ENCODE results near the gene UEVLD. TPM values are rescaled to one million over a fixed set of nuclear protein-coding genes. Genes with fewer than 3 reads are reported as not detected.

Gene UEVLD
- total RNA-seq, 2 donors from 2014 or later = 28.1 to 37.1 TPM

- WGBS = 38% methylated on average over 1 of the region's 1 CpG
- no peak overlapping the region for H3K4me3 ChIP-seq
- no peaks in the 10 kb centered on the region for H3K4me1 ChIP-seq (replicated peaks)
- intact Hi-C loops (cut with DNase I) = no loop called here
- H3K27ac ChIP-seq = no peak overlapping the region
- TF ChIP-seq POLR2A (IDR thresholded peaks at IDR 0.05) (no peak), POLR2AphosphoS5 (IDR thresholded peaks at IDR 0.05) (no peak), CTCF (IDR thresholded peaks at IDR 0.05) (no peak)
- no peaks in the 10 kb centered on the region for H3K9me3 ChIP-seq
- DNase-seq (ENCODE audit: low spot score) = no peak
- H3K27me3 ChIP-seq (replicated peaks; ENCODE audit: insufficient read depth) = no peaks in the 10 kb centered on the region
- H3K36me3 ChIP-seq = no peaks in the 10 kb centered on the region
Measured at GRCh38 chr11:18536209-18536608, 52.3 kb downstream of the UEVLD start.

DNA sequence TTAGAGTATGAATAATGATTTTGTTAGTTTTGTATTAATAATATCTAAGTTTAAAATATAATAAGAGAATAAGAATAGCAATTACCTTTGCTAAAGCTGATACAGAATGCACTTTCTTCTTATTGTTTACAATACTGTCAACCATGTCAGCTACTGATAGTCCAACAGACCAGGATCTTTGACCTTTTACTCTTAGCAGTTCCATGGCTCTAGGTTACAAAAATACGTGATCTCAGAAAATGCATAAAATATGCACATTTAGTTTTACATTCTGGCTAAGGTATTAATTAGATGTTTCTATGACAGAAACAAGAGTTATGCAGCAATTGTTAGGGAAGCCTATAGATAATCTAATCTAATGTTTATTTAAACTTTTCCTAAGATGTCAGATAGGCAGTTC lies 54.3 kb downstream of the UEVLD start:
- DNase-seq (ENCODE audit: low spot score) = no peak
- 96% methylated on average over 1 of the region's 1 CpG for WGBS
- intact Hi-C loops (cut with DNase I) = no loop called here
- Histone ChIP-seq H3K9me3 (no peaks in the 10 kb centered on the region), H3K27me3 (replicated peaks; ENCODE audit: insufficient read depth) (no peaks in the 10 kb centered on the region), H3K27ac (no peak overlapping the region), H3K4me3 (no peak overlapping the region), H3K4me1 (replicated peaks) (no peaks in the 10 kb centered on the region), H3K36me3 (no peaks in the 10 kb centered on the region)
- no peak for TF ChIP-seq CTCF (IDR thresholded peaks at IDR 0.05)
- no peak for TF ChIP-seq POLR2AphosphoS5 (IDR thresholded peaks at IDR 0.05)
- TF ChIP-seq POLR2A (IDR thresholded peaks at IDR 0.05) = no peak

DNA sequence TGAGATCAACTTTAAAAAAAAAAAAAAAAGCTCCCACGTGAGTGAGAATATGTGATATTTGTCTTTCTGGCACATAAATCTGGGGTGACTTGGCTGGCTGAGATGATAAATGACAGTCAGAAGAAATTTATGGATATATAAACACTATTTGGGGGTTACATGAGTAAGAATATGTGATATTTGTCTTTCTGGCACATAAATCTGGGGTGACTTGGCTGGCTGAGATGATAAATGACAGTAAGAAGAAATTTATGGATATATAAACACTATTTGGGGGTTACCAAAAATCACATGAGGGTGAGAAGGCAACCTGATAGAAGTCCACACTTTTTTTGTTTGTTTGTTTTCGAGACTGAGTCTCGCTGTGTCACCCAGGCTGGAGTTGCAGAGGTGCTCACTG lies 55.2 kb downstream of the UEVLD start:
- H3K27ac ChIP-seq = no peak overlapping the region
- no peaks in the 10 kb centered on the region for H3K4me1 ChIP-seq (replicated peaks)
- H3K4me3 ChIP-seq = no peak overlapping the region
- intact Hi-C loops (cut with DNase I) = no loop called here
- H3K9me3 ChIP-seq = no peaks in the 10 kb centered on the region
- TF ChIP-seq CTCF (IDR thresholded peaks at IDR 0.05) = no peak
- TF ChIP-seq POLR2A (IDR thresholded peaks at IDR 0.05) = no peak
- TF ChIP-seq POLR2AphosphoS5 (IDR thresholded peaks at IDR 0.05) = no peak
- no peaks in the 10 kb centered on the region for H3K27me3 ChIP-seq (replicated peaks; ENCODE audit: insufficient read depth)
- no peaks in the 10 kb centered on the region for H3K36me3 ChIP-seq
- WGBS = 78% methylated on average over 3 of the region's 3 CpGs
- no peak for DNase-seq (ENCODE audit: low spot score)

- intact Hi-C loops (cut with DNase I) = loop anchor here (5.0 to 10.0 kb wide), 4 partner anchors 105 to 1313 kb away; partner anchors contain the start of genes GTF2H1, HPS5, LDHA and SPTY2D1
- H3K27me3 ChIP-seq (replicated peaks; ENCODE audit: insufficient read depth) = no peaks in the 10 kb centered on the region
- H3K4me1 ChIP-seq (replicated peaks) = peaks cover 2% of the 10 kb centered on the region
- H3K4me3 ChIP-seq = peak overlapping the region; percentile 90 to 92
- H3K36me3 ChIP-seq = no peaks in the 10 kb centered on the region
- 30% methylated on average over 5 of the region's 5 CpGs for WGBS
- H3K9me3 ChIP-seq = no peaks in the 10 kb centered on the region
- H3K27ac ChIP-seq = peak overlapping the region; percentile 91 to 97
- DNase-seq (ENCODE audit: low spot score) = no peak
- TF ChIP-seq POLR2A (IDR thresholded peaks at IDR 0.05) = no peak
- no peak for TF ChIP-seq CTCF (IDR thresholded peaks at IDR 0.05)
- no peak for TF ChIP-seq POLR2AphosphoS5 (IDR thresholded peaks at IDR 0.05)
Measured at GRCh38 chr11:18527512-18527911, 61.0 kb downstream of the UEVLD start.

- H3K4me3 ChIP-seq = peak within 1 kb of the TSS; percentile 90 to 92
- TF ChIP-seq POLR2AphosphoS5 (IDR thresholded peaks at IDR 0.05) (peak; percentile 94), CTCF (IDR thresholded peaks at IDR 0.05) (no peak), POLR2A (IDR thresholded peaks at IDR 0.05) (peak; percentile 66)
- under 1% methylated on average over 54 of the region's 57 CpGs for WGBS
- H3K27ac ChIP-seq = peak within 1 kb of the TSS; percentile 91 to 97
- no peaks in the 10 kb centered on the region for H3K36me3 ChIP-seq
- no peaks in the 10 kb centered on the region for H3K27me3 ChIP-seq (replicated peaks; ENCODE audit: insufficient read depth)
- no peaks in the 10 kb centered on the region for H3K9me3 ChIP-seq
- peaks cover 2% of the 10 kb centered on the region for H3K4me1 ChIP-seq (replicated peaks)
- peak; percentile 91 for DNase-seq (ENCODE audit: low spot score)
- intact Hi-C loops (cut with DNase I) = loop anchor here (5.0 to 10.0 kb wide), 4 partner anchors 106 to 1312 kb away; partner anchors contain the start of genes GTF2H1, HPS5, LDHA and SPTY2D1
Measured at GRCh38 chr11:18526521-18527296, 61.8 kb downstream of the UEVLD start, which contains the start of gene TSG101. Gene TSG101, minus strand, starts transcription at chr11:18526942. Its CDS starts 126 bp downstream, at chr11:18526816.
